Skin of body (tissue), 2 donors: ENCODE data around the gene SPG11. TPM values are rescaled to one million over a fixed set of nuclear protein-coding genes. Genes with fewer than 3 reads are reported as not detected.
"Not testable (repeated sequence)": the region's sequence is repeated elsewhere in the genome, so short reads cannot be mapped to it uniquely, and the experiment has no call there.

Experiments
- DNase-seq: peaks from one replicate; lab custom pipeline; 2025; lab: John Stamatoyannopoulos, UW
- total RNA-seq: library from RNA; depleted of rRNA; stranded (reverse); fragments of >200 nt; gene quantifications from one replicate; pipeline ENCODE4 v1.2.3, GENCODE V29; 2014

SPG11 gene
- total RNA-seq, 1 donor from 2014 or later, result 60.9 TPM

DNA sequence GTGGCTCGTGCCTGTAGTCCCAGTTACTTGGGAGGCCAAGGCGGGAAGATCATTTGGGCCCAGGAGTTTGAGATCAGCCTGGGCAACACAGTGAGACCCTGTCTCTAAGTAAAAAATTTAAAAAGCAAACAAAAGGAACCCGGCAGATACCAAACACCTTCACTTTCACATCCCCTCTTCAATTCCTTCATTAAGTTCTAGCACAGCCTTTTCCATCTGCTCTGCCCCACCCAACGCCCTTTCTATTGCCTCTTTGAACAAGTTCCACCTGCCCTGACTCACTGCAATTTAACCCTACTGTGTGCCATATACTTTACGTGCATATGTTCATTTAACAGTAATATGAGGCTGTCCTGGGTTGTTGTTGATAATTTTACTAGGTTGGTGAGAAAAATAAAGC, 12.4 kb upstream of the SPG11 start:
- no peak for DNase-seq

DNA sequence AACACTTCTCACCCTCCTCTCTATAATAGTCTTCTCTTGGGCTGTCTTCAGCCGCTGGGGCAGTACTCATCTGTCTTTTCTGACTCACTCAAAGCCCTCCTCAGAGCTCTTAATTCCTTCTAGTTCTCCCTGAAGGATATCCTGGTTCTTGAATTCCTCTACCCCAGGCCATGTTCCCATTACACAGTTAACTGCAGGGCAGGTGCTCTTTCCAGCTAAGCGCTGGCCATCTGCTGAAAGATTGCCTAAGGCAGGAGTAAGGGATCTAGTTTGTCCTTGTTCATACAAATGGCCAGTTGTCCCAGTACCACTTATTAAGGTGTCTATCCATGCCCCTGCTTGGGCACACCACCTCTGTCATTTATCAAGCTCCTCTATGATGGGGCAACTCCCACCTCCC, 10.2 kb upstream of the SPG11 start:
- no peak for DNase-seq

DNA sequence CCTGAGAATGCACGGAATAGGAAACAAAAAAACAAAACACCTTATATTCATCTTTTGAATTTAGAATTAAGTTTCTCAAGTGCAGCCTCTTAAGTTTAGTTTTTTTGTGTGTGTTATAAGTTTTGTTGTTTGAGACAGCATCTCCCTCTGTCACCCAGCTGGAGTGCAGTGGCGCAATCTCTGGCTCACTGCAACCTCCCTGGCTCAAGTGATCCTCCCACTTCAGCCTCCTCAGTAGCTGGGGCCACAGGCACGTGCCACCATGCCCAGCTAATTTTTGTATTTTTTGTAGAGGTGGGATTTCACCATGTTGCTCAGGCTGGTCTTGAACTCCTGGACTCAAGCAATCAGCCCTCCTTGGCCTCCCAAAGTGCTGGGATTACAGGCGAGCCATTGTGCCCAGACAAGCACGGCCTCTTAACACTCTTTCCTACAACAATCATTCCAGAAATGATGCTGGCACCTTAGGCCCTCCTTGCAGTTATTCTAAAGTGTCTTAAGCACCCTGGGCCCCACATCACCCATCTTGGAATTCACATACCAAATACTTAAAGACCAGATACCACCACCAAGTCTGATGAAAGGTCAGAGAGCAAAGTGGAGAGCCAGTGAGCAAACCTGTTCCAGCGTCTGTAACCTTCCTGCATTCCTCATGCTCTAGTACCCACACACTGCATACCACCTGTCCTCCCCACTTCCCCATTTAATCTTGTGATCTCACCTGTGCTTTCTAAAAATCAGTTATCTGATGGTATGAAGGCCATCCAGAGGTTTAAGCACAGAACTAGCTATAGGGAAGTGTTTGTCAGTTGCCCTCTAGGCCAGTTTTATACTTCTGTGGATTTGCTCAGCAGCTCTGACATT, 6.9 kb upstream of the SPG11 start:
- DNase-seq, result no peak

DNA sequence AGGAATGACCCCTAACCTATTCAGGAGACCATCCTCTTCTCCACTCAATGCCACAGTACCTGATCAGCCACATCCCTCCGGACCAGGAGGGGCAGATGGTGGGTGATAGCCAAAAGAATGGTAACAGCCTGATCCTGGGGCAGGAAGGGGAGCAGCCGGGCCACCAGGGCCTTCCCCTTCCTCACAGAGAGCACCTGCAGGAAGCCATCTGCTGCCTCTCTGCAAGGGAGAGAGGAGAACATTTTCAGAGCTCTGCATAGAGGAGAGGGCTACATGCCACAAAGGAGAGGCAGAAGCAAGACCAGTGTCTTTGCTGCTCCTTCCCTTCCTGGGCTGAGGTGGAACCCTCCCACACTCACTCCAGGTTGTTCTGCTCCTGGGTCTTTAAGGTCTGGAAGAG, 5.5 kb upstream of the SPG11 start:
- no peak for DNase-seq

DNA sequence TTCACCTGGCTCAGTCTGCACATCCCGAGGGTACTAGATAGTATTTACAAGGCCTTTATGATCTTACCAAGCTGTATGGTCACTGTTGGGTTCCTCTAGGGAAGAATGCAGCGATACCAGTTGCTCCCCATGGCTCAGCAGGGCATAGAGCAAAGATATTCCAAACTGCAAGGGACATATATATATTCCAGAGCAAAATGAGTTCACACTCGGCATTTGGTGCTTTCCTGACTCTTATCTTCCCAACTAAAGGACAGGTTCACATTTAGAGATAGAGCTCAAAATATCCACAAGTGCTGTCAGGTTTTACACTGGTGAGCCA, 3.5 kb upstream of the SPG11 start:
- DNase-seq, result no peak

DNA sequence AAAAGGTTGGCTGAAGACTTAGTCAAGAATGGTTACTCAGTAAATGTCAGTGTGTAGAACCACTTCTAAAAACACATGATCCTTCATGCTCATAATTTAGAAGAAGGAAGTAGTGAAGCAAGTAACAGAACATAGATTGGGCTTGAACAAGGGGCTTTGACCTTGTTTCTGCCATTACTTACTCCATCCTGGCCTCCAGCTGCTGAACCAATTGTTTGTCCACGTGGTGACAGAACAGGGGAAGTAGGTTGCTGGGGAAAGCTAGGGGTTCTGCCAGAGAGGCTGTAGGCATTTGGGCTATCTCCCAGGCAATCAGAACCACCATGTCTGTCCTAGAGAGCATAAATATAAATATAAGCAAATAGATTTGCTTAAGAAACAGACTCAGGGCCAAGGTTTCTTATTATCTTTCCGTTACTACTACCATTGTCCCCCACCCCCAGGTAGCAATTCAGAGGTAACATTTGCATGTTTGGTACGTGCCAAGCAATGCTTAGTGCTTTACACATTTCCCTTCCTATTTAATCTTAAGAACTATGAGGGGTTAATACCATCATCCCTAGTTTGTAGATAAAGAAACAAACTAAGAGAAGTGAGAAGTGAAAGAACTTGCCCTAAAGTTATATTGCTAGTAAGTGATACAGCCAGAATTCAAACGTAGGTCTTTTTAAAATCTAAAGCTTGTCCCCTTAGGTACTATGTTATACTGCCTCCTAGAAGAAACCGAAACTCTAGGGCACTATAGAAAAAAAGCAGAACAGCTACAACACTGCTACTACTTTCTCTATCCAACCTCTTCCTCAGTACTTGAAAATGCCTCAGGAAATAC, 3.0 kb upstream of the SPG11 start:
- DNase-seq, result no peak

DNA sequence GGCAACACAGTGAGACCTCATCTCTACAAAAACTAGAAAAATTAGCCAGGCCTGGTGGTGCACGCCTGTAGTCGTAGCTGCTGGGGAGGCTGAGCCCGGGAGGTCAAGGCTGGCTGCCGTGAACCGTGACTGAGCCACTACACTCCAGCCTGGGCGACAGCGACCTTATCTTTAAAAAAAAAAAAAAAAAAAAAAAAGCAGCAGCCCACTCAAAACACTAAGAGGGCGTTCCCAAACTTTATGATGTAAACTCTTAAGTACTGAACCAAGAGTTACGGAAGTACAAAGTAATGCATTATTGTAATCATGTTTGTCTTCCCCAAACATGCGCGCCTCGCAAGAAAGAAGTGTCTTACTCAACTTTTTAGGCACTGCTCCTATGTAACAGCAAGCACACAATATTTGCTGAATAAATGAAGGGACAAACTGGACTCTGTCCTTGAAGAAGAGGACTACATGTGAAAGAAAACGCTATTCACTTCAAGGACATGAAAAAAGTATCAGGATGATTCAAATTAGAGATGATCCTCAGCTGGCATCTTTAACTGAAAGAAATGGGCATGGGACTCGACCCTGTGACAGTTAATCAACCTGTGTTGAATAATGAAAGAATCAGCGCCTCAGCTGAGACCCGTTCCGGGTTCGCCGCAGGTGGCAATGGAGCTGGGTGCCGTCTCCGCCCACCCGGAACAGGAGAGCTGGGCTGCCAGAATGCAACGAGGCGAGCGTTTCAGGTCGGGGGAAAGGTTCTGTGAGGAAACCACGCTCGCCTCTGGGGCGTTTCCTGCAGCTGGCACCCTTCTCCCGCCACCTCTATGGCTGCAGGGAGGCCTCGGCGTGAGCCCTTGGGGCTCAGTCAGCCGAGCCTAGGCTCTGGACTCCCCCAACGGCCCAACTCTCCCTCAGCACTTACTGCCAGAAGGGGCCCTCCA, 718 bp downstream of the SPG11 start:
- no peak for DNase-seq

DNA sequence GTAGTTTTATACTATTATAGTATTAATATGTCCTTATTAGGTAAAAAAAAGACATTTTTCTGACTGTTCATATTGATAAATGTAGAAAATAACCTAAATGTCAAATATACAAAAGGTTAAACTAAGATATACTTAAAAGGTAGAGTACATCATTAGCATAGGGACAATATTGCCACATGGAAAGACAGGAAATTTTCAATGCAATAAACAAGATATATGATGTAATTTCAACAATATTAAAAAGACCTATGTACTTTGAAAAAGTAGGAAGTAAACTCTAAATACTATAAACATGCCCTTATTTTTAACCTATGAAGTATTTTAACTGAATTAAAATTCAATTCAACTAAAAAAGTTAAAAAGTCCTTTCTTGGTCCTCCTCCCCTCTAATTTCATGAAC, 1.9 kb downstream of the SPG11 start:
- DNase-seq, result no peak

DNA sequence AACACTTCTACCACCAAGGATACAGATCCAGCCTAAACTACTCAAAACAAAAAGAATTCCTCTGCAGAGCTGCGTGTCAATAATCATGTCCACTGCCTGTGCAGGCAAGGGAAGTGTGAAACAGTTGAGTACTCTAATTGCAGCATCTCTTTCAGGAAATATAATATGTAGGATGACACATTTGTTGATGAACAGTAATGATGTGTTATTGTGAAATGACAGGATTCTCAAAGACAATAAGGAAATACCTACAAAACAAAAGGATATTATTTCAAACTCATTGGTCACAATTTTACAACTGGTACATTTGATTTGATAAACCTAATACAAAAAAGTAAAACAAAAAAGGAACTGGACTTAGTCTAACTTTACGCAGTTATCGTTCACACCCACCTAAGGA, 4.4 kb downstream of the SPG11 start:
- no peak for DNase-seq

DNA sequence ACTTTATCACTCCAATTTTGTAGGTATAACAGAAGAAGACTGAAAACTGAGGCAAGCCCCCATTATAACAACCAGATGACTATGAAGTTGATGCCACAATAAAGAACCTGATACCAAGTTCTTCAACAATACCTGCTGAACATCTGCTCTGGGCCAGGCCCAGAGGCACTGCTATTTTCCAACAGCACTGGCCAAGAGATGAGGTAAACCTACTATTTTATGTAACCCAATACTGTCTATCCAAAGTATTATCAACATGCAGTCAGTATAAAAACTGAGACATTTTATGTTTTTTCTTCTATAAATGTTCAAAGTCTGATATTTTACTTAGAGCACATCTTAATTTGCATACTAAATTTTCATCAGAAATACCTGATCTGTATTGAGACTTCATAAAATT, 6.1 kb downstream of the SPG11 start:
- DNase-seq, result no peak

DNA sequence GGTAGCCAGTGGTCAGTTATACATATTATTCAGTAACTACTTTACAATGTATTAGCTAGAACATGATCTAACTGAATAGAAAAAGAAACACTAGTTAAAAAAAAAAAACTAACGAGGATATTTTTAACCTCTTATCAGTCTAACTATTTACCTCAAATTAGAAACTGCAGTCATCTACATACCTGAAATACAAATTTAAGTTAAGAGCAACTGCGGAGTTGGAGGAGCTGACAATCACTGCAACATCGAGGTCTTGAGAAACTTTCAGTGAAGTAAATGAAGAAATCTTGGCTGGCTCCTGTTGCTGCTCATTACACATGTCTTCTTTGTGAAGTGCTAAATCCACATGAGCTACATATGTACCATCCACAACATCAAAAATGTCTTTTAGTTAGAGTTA, 6.5 kb downstream of the SPG11 start:
- no peak for DNase-seq

DNA sequence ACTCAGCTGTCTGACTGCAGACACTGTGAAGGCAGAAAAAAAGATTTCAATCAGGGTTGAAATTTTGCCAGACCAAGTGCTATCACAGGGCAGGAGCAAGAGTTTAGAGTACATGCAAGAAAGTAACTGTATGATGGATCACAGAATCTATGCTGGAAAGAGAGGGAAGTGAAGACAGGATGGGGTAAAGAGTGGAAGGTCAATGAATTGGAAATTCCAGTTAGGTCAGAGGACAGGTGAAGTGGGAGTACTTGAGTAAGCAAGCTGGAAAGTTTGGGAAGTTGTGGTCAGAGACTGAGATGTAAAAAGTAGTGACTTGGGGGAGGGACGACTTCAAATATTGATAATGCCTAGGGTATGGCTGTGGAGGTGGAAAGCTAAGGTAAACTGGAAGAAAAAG, 7.2 kb downstream of the SPG11 start:
- no peak for DNase-seq

DNA sequence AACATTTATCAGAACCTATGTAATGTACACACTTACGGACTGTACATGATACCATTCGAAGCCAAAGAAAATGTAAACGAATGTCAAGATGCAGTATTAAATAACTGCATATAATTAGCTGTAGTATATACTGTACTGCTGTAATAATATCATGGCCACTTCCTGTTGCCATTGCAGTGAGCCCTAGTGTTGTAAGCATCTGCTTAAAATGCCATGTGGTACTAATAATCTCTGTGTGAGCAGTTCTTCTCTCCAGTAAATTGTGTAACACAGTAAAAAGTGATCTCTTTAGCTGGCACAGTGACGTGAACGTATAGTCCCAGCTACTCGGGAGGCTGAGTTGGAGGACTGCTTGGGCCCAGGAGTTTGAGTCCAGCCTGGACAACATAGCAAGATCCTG, 8.6 kb downstream of the SPG11 start:
- DNase-seq, result peak; percentile 40

DNA sequence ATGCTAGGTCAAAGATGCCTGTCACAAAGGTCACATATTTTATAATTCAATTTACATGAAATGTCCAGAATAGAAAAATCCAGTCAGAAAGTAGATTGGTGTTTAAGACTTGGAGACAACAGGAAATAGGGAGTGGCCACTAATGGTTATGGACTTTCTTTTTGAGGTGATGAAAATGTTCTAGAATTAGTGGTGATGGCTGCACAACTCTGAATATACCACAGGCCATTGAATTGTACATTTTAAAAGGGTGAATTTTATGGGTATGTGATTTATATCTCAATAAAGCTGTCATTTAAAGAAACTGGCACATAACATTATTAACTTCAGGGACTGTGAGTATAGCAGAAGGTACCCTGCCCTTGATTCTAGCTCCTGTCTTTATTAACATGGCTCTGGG, 15.8 kb downstream of the SPG11 start:
- no peak for DNase-seq

DNA sequence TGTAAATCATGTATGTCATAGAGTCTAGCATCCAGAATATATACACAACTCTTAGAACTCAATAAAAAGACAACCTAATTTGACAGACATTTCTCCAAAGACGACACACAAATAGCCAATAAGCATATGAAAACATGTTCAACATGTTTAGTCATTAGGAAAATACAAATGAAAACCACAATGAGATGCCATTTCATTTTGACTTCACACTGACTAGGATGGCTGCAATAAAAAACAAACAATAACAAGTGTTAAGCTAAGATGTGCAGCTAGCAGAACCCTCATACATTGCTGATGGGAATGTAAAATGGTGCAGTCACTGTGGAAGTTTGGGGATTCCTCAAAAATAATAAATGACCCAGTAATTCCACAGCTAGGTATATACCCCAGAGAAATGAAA, 16.4 kb downstream of the SPG11 start:
- DNase-seq, result no peak

DNA sequence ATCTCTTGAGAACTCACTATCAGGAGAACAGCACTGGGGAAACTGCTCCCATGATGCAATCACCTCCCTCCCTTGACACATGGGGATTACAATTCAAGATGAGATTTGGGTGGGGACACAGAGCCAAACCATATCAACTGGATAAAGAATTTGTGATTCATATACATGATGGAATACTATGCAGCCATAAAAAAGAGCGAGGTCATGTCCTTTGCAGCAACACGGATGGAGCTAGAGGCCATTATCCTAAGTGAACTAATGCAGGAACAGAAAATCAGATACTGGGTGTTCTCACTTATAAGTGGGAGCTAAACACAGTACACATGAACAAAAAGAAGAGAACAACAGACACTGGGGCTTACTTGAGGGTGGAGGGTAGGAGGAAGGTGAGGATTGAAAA, 17.0 kb downstream of the SPG11 start:
- no peak for DNase-seq

DNA sequence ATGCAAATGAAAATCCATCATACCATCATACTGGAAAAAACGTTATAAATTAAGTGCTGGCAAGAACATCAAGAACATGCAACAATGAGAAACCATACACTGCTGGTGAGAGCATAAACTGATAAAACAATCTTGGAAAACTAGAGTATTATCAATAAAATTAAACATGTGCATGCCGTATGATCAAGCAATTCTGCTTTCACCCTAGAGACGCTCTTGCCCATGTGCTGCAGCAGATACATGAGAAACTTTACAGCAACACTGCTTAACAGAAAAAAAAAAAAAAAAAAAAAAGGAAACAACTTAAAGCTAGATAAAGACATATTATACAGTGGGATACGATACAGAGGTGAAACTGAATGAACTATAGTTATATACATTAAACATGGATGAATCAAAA, 21.8 kb downstream of the SPG11 start:
- DNase-seq, result peak; percentile 32

DNA sequence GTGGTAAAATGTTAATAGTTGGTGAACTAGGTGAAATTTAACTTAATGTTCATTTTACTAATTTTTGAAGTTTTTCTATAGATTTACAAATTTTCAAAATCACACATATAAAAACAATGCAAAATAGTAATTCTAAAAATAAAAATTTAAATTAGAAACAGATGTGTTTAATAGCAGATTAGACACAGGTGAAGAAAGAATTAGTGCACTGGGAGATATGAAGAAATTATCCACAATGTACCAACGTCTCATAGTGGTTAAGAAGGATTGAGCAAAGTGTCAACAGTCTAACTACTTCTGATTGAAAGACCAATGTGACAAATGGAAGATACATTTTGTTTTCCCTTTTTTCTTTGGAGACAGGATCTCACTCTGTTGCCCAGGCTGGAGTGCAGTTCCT, 26.5 kb downstream of the SPG11 start:
- no peak for DNase-seq

DNA sequence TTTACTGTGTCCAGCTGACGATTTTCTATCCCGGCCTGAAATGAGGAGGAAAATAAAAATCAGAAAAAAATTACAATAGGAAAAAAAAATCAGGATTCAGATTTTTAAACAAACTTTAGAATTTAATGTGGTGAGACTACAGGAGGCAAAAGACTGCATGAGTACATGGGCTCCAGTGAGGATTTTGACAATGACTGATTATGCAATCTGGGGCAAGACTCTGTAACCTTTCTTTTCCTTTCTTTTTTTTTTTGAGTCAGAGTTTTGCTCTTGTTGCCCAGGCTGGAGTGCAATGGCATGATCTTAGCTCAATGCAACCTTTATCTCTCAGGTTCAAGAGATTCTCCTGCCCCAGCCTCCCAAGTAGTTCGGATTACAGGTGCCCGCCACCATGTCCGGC, 29.9 kb downstream of the SPG11 start:
- no peak for DNase-seq

DNA sequence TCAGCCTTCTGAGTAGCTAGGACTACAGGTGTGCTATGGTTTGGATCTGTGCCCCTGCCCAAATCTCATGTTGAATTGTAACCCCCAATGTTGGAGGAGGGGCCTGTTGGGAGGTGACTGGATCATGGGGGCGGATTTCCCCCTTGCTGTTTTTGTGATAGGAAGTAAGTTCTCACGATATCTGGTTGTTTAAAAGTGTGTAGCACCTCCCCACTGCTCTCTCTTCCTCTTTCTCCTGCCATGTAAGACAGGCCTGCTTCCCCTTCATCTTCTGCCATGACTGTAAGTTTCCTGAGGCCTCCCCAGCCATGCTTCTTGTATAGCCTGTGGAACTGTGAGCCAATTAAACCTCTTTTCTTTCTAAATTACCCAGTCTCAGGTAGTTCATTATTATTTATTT, 38.2 kb downstream of the SPG11 start:
- DNase-seq, result not testable (repeated sequence)

DNA sequence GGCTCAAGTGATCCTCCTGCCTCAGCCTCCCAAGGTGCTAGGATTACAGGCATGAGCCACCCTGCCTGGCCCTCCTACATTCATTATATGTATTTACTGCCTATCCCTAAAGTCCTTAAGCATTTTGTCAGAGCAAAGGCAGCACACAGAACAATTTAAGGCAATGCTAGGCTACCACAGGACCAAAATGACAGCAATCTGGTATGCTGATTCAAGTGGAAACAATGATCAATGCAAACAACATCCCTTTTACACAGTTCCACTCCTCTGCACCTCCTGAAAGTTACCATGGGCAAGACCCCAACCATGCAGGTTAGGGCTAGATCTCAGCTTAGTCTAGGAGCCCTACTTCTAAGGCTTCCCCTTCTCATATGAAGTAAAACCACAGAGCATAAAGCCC, 40.3 kb downstream of the SPG11 start:
- DNase-seq, result no peak

DNA sequence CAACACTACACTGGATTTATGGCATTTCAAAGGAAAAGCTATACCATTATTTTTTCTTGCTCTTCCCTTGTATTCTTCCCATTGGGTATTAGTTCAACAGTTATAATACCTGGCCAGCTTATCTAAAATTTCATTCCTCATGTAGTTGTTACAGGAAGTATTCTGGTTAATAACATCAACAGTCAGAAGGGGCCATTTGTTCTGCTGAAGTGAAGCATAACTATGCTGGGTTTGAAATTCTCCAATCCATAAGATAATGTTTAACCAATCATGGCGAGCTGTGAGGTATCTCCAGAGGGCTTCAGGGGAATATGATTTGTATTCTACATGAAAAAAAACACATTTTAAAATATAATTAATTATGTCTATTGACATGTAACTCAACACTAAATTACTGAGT, 43.4 kb downstream of the SPG11 start:
- DNase-seq, result no peak
